Smooth muscle cell (in vitro differentiated cells): Measurements from ENCODE around the gene ZCCHC7. TPM values are rescaled to one million over a fixed set of nuclear protein-coding genes. Genes with fewer than 3 reads are reported as not detected.
"Not testable (repeated sequence)": the region's sequence is repeated elsewhere in the genome, so short reads cannot be mapped to it uniquely, and the experiment has no call there.

Source experiments
- DNase-seq: peaks from one replicate; lab custom pipeline; 2025; ENCODE audit not compliant: unreplicated experiment; lab: John Stamatoyannopoulos, UW
- H2AFZ ChIP-seq: fragments of 200-600 bp; sonication (generic); 2 replicates; pipeline ENCODE4 v1.6.0; 2016; ENCODE audit warnings: antibody characterized with exemption, low read depth, mild to moderate bottlenecking
- H3F3A ChIP-seq: fragments of 200-600 bp; sonication (generic); 2 replicates; pipeline ENCODE4 v1.6.0; 2017; ENCODE audit warnings: antibody characterized with exemption, low read depth
- H3K27ac ChIP-seq: fragments of 200-600 bp; sonication (generic); 2 replicates; pipeline ENCODE4 v1.5.1; 2016; ENCODE audit warnings: low read depth, mild to moderate bottlenecking
- H3K27me3 ChIP-seq: fragments of 200-600 bp; sonication (generic); 2 replicates; pipeline ENCODE4 v1.6.1; 2016; ENCODE audit warnings: low read depth, mild to moderate bottlenecking
- H3K36me3 ChIP-seq: fragments of 200-600 bp; sonication (generic); 2 replicates; pipeline ENCODE4 v1.5.1; 2016; ENCODE audit warnings: low read depth
- H3K4me1 ChIP-seq: fragments of 200-600 bp; sonication (generic); 2 replicates; pipeline ENCODE4 v1.5.1; 2016; ENCODE audit warnings: low read depth
- H3K4me2 ChIP-seq: fragments of 200-600 bp; sonication (generic); 2 replicates; pipeline ENCODE4 v1.6.0; 2016; ENCODE audit warnings: mild to moderate bottlenecking
- H3K4me3 ChIP-seq: fragments of 200-600 bp; sonication (generic); 2 replicates; pipeline ENCODE4 v1.5.1; 2016; ENCODE audit warnings: mild to moderate bottlenecking
- H3K79me2 ChIP-seq: fragments of 200-600 bp; sonication (generic); 2 replicates; pipeline ENCODE4 v1.6.0; 2016; ENCODE audit warnings: low read depth, mild to moderate bottlenecking
- H3K9ac ChIP-seq: fragments of 200-600 bp; sonication (generic); 2 replicates; pipeline ENCODE4 v1.6.0; 2016; ENCODE audit warnings: low read depth
- H3K9me3 ChIP-seq: fragments of 200-600 bp; sonication (generic); replicated peaks from 2 replicates; pipeline ENCODE4 v1.5.1; 2016; ENCODE audit warnings: low read depth
- H4K20me1 ChIP-seq: fragments of 200-600 bp; sonication (generic); 2 replicates; pipeline ENCODE4 v1.6.0; 2016; ENCODE audit warnings: low read depth
- WGBS: methylation state at CpG from one replicate; pipeline ENCODE4 v1.1.7; 2016; ENCODE audit warnings: low lambda C conversion rate; 5-methylcytosine and 5-hydroxymethylcytosine counted together
- polyA plus RNA-seq: library from polyadenylated mRNA; unstranded; fragments of >200 nt; fragmentation: Nextera tagmentation; extraction: Ambion mirVana; gene quantifications from 2 replicates; pipeline ENCODE4 v1.2.1, GENCODE V29; 2016
- total RNA-seq: library from RNA; depleted of rRNA; stranded (reverse); fragments of >200 nt; gene quantifications from 2 replicates; pipeline ENCODE4 v1.2.3, GENCODE V29; 2014
- TF ChIP-seq, protein P1 (sequence below): fragments of 200-600 bp; sonication (generic); IDR thresholded peaks from 2 replicates; pipeline ENCODE4 v1.5.1; 2017; ENCODE audit warnings: borderline replicate concordance, mild to moderate bottlenecking, antibody characterized with exemption; ENCODE audit not compliant: insufficient read depth, poor library complexity, severe bottlenecking

The ZCCHC7 gene
- total and polyA plus RNA-seq, 2 experiments from 2014 or later: 19.0 to 24.7 TPM

DNA sequence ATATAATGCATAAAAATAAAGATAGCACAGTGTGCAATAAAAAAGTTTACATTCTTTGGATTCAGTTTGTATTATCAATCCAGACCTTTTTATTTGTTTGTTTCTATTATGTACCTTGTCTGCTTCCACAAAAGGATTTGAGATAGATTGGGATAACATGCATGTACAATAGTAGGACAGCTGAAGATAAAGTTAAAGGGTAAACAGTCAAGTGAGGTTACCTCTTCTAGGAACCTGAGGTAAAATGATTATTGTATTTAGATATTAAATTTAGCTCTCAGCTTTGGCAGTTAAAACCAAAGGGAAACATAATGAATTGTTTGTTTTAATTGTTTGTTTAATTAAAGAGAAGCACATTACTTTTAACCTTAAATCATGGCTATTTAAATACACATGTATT is 81.7 kb downstream of the ZCCHC7 start:
- TF ChIP-seq, protein P1, sequence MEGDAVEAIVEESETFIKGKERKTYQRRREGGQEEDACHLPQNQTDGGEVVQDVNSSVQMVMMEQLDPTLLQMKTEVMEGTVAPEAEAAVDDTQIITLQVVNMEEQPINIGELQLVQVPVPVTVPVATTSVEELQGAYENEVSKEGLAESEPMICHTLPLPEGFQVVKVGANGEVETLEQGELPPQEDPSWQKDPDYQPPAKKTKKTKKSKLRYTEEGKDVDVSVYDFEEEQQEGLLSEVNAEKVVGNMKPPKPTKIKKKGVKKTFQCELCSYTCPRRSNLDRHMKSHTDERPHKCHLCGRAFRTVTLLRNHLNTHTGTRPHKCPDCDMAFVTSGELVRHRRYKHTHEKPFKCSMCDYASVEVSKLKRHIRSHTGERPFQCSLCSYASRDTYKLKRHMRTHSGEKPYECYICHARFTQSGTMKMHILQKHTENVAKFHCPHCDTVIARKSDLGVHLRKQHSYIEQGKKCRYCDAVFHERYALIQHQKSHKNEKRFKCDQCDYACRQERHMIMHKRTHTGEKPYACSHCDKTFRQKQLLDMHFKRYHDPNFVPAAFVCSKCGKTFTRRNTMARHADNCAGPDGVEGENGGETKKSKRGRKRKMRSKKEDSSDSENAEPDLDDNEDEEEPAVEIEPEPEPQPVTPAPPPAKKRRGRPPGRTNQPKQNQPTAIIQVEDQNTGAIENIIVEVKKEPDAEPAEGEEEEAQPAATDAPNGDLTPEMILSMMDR: no peak
- H4K20me1 ChIP-seq: peaks cover 73% of the 10 kb centered on the region
- H3K27ac ChIP-seq: no peak overlapping the region
- H3K4me1 ChIP-seq: peaks cover 35% of the 10 kb centered on the region
- H3F3A ChIP-seq: peaks cover 7% of the 10 kb centered on the region
- DNase-seq: no peak
- no peak overlapping the region for H2AFZ ChIP-seq
- H3K4me3 ChIP-seq: no peak overlapping the region
- peaks cover 8% of the 10 kb centered on the region for H3K79me2 ChIP-seq
- H3K9ac ChIP-seq: no peak overlapping the region
- no peaks in the 10 kb centered on the region for H3K27me3 ChIP-seq
- H3K36me3 ChIP-seq: peaks cover 5% of the 10 kb centered on the region
- peaks cover 7% of the 10 kb centered on the region for H3K9me3 ChIP-seq
- no peak overlapping the region for H3K4me2 ChIP-seq

DNA sequence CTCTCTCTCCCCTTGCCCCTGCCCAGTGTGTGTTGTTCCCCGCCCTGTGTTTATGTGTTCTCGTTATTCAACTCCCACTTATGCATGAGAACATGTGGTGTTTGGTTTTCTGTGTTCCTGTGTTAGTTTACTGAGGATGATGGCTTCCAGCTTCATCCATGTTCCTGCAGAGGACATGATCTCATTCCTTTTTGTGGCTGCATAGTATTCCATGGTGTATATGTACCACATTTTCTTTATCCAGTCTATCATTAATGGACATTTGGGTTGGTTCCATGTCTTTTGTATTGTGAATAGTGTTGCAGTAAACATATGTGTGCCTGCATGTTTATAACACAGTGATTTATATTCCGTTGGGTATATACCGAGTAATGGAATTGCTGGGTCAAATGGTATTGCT is 83.1 kb downstream of the ZCCHC7 start:
- H3K9ac ChIP-seq, H3F3A ChIP-seq, H3K27me3 ChIP-seq, H3K36me3 ChIP-seq, DNase-seq, H2AFZ ChIP-seq, H3K9me3 ChIP-seq, H3K27ac ChIP-seq, H3K4me3 ChIP-seq, H3K4me2 ChIP-seq: not testable (repeated sequence)
- H4K20me1 ChIP-seq: peaks cover 71% of the 10 kb centered on the region
- H3K4me1 ChIP-seq: peaks cover 22% of the 10 kb centered on the region
- H3K79me2 ChIP-seq: peaks cover 13% of the 10 kb centered on the region
- WGBS: 98% methylated on average over 4 of the region's 4 CpGs

DNA sequence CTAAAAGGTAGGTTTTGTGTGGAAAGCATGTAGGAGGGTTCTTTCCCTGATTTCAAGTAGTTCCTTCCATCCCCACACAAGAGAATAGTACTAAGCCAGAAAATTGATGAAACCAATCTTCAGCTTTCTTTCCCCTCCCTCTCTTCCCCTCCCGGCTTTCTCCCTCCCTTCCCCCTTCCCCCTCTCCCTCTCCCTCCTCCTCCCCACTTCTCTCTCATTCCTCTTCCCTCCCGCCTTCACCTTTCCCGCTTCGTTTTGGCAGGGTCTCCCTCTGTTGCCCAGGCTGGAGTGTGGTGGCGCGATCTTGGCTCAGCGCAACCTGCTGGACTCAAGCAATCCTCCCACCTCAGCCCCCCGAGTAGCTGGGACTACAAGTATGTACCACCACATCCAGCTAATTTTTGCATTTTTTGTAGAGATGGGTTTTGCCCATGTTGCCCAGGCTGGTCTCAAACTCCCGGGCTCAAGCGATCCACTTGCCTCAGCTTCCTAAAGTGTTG is 85.8 kb downstream of the ZCCHC7 start:
- H3K79me2 ChIP-seq: peaks cover 13% of the 10 kb centered on the region
- no peak overlapping the region for H2AFZ ChIP-seq
- no peaks in the 10 kb centered on the region for H3F3A ChIP-seq
- no peak for DNase-seq
- 98% methylated on average over 6 of the region's 10 CpGs for WGBS
- H3K4me2 ChIP-seq: no peak overlapping the region
- H3K4me1 ChIP-seq: peaks cover 14% of the 10 kb centered on the region
- H4K20me1 ChIP-seq: peaks cover 78% of the 10 kb centered on the region
- TF ChIP-seq, protein P1: no peak
- peaks cover 7% of the 10 kb centered on the region for H3K9me3 ChIP-seq
- H3K27me3 ChIP-seq: no peaks in the 10 kb centered on the region
- no peak overlapping the region for H3K27ac ChIP-seq
- no peak overlapping the region for H3K4me3 ChIP-seq
- H3K9ac ChIP-seq: no peak overlapping the region
- H3K36me3 ChIP-seq: peaks cover 5% of the 10 kb centered on the region

DNA sequence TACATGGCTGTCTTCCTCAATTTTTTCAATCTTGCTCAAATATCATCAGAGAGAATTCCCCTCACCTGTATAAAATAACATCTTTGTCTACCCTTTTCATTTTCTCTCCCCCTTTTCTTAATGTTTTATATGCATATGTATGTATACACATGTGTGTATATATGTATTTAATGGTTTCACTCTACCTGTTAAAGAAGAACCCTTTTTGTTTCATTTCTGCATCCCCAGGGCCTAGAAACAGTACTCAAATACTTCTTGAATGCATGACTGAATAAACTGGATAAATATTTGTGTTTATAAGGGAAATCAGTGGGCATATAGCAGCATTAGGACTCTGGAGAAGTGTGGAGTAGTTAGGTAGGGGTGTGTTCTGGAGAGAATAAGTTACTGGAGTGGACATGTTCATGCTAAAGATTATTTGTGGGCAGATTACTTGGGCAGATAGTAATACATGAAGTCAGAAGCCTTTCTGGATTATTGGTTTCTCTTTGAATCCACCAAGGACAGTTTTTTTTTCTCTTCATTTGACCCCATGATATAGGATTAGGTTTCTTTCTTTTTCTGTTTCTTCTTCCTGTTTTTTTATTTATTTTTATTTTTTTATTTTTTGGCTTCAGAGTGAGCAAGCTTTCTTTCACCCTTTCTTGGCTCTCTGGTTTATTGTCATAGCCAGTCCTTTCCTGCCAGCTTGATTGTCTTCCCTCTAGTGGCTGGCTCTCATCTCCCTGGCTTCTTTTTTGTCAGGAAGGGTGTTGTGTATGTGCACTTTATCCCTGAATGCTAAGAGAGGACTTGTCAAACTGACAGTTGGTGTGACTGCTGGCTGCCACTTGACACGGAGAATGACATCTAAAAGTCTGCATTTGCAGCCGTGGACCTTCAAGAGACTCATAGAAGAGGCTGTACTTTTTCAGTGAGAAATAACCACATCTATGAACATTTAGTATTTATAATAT is 89.3 kb downstream of the ZCCHC7 start:
- no peaks in the 10 kb centered on the region for H3F3A ChIP-seq
- WGBS: 40% methylated on average over 2 of the region's 2 CpGs
- H3K27ac ChIP-seq: no peak overlapping the region
- H3K27me3 ChIP-seq: no peaks in the 10 kb centered on the region
- peaks cover 6% of the 10 kb centered on the region for H3K4me1 ChIP-seq
- TF ChIP-seq, protein P1: no peak
- no peaks in the 10 kb centered on the region for H3K36me3 ChIP-seq
- no peak overlapping the region for H3K4me3 ChIP-seq
- no peak overlapping the region for H3K9ac ChIP-seq
- no peak overlapping the region for H3K4me2 ChIP-seq
- DNase-seq: no peak
- no peaks in the 10 kb centered on the region for H3K9me3 ChIP-seq
- H3K79me2 ChIP-seq: peaks cover 7% of the 10 kb centered on the region
- H4K20me1 ChIP-seq: peaks cover 95% of the 10 kb centered on the region
- H2AFZ ChIP-seq: no peak overlapping the region
